Midbrain (tissue), 1 donor: ENCODE measurements around the gene TSEN15.
A peak's percentile ranks its signal among the peaks of the same experiment; 100 is the strongest.
"Not testable (repeated sequence)": the region's sequence is repeated elsewhere in the genome, so short reads cannot be mapped to it uniquely, and the experiment has no call there.

ENCODE experiments used
- DNase-seq: peaks from one replicate; lab custom pipeline; 2025; lab: John Stamatoyannopoulos, UW

Gene TSEN15

GRCh38 chr1:184053881-184054280 is 2.4 kb downstream of the TSEN15 start:
- no peak for DNase-seq

DNA sequence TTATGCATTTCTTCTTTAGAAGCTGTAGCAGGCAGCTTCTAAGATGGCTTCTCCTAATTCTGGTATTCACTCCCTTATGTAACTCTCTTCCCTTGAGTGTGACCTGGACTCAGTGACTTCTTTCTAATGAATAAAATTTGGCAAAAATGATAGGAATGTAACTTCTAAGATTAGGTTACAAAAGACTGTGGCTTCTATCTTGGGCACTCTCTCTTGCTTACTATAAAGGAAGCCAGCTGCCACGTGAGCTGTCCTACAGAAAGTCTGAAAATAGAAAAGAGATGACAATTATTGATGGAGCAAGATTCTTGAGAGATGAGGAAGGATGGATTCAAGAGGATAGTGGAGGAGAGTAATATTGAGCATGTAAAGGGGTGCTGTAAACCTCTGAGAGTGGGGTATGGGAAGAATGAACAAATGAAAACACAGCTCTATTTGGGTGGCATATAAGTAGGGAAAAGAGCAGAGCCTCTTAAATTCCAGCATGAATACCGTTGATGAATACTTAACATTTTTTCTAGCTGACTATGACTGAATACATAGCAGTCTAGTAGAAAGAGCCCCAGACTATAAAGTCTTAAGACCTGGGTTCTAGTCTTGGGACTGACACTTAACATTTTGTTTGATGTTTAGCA is 5.5 kb downstream of the TSEN15 start:
- DNase-seq: no peak

GRCh38 chr1:184059887-184060286 is 8.4 kb downstream of the TSEN15 start:
- DNase-seq: no peak

GRCh38 chr1:184060316-184060715 is 8.8 kb downstream of the TSEN15 start:
- DNase-seq: no peak

GRCh38 chr1:184061396-184062003 is 10.0 kb downstream of the TSEN15 start:
- DNase-seq: no peak

- DNase-seq: no peak
Observed at GRCh38 chr1:184062640-184063286, 11.2 kb downstream of the TSEN15 start.

DNA sequence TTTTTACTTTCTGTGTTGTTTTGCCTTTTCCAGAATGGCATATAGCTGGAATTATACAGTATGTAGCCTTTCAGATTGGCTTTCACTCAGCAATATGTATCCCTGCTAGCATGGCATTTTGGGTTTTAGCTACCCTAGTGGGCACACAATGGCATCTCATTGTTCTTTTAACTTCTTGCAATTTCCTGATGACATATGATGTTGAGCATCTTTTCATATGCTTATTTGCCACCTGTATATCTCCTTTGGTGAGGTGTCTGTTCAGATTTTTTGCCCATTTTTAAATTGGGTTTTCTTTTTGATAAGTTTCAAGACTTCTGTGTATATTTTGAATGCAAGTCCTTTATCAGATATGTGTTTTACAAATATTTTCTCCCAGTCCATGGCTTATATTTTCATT is 14.0 kb downstream of the TSEN15 start:
- no peak for DNase-seq

DNA sequence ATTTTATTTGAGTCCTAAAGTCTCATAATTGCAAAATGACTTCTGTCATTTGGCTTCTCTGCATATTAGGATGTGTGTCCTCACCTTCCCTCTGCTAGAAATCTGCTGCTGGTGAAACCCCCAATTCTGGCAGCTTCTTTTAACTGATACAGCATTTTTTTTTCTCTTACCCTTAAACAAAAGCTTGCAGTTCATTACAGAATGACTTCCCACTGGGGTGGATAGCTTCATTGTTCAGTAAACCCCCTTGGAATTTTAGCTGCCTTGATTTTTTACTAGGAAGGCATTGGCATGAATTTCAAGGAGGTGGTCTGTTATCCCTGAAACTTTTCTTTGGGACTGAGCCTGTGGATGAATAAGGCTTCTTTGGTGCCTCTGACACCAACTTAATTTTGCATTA is 16.8 kb downstream of the TSEN15 start:
- DNase-seq: no peak

DNA sequence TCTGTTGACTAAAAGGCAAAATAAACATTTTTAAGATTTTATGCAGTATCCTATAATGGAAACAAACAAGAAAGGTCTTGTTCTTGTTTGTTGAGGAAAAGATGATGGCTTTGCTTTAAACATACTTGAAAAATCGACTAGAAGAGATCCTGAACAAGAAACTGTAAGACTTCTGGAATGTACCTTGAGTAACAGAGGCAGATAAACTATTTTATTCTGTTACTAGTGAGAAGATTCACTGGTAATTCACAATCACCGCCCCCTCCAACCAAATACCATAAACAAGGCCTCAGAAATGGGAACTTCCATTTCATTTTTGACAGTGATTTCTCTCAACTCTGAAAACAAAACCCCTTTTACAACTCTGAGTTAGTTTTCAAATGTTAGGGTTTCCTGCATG is 18.1 kb downstream of the TSEN15 start:
- no peak for DNase-seq

- no peak for DNase-seq
Observed at GRCh38 chr1:184072376-184072775, 20.8 kb downstream of the TSEN15 start.

GRCh38 chr1:184074383-184074782 is 22.9 kb downstream of the TSEN15 start:
- DNase-seq: no peak

DNA sequence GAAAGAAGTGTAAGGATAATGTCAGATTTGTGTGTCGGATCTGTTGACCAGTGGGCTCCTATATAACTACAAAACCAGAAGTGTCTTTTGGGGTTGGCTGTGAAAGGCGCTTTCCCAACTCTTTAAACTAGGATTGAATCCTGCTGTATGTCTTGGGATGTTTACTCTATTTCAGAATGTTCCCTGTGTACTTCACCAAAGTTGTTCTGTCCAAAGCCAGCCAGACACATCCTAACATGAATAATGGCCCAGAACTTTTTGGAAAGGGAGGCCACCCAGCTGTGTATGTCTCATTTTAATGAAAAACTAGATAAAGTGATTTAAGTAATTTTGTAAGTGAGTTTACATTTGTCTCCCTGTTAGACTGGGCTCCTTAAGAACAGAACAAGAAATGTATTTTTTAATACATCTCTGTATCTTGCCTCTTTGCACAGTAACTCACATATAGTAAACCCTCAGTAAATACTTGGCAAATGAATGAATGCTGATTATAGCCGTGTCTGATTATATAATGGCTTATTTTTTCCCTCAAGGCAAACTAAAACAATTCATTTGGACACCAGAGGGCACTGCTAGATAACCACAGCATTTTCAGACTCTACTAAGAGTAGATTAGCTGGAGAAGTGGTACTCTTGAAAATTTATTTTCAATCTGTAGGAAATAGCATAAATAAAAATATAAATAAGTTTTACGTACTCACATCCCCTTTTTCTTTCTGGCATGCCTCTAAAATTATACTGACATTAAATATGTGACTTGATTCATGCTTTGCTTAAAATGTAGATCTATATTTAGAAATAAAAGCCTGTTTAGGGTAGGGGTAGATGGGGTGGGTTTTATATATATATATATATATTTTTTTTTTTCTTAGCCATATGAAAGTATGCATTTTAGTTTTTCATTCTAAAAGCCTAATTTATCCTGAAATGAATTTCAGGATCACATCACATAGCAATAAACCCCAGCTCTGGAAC is 23.8 kb downstream of the TSEN15 start:
- peak; percentile 82 for DNase-seq

DNA sequence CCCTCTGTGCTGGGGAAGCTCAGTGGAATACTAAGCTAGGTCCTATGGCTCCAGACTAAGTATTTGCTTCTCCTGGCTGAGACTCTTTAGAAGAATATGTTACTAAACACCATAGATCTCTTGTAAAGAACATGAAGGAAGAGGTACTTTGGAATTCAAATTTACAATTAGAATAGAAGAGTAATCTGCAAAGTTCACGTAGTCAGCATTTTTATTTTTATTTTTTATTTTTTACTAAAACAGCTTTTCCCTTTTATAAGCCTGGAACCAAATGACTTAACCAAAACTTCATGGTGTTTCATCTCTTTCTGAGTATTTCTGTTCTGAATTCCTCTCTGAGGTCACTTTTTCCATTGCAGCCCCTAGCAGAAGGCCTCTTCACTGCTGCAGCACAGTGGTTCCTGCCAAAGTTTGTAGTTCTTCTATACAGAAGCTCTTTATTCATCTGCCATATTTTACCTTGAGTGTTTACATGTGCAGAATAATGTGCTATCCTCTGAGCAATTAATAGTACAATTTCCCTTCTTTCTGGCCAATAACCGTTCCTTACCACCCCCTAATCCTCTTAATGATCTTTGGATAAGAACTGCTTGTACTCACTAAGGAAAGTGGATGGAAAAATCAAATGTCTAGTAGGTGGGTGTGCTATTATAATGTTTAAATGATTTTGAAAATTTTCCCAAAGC is 27.2 kb downstream of the TSEN15 start:
- DNase-seq: no peak

- DNase-seq: no peak
Observed at GRCh38 chr1:184080309-184080708, 28.8 kb downstream of the TSEN15 start.

DNA sequence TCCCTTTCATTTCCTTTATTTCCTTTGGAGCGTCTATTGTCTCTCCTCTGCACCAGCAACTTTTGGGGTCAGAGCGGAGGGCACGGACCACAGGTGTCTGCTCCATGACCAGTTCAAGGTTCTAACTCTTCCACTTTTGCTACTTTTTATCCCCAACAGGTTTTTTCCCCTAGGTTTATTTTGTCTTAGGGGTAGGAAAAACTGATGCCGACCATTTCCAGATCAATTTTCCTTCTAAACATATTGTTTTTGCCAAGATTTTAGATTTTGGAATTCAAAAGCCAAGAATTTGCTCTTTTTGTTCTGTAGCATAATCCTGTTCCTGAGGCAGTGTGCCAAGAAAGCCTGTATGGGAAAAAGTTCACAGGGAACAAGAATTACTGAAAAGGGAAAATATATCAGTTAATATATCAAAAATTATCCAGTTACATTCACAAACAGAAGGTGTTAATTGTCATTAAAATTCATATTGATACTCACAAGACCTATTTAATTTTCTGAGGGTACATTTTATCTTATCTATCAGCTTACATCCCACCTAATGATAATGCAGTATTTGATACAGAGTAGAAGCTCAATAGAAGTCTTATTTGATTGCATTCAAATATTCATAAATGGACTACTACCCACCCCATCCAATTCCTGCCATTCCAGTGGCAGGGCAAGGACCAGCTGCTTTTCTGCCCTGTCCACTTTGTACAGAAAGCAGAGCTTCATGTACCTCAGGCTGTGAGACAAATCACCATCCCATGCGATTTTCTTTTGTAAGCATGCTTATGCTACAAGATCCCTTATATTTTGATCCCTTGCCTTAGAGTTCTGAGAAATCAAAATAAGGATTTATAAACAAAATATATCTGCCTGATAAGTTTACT is 31.2 kb downstream of the TSEN15 start:
- no peak for DNase-seq

DNA sequence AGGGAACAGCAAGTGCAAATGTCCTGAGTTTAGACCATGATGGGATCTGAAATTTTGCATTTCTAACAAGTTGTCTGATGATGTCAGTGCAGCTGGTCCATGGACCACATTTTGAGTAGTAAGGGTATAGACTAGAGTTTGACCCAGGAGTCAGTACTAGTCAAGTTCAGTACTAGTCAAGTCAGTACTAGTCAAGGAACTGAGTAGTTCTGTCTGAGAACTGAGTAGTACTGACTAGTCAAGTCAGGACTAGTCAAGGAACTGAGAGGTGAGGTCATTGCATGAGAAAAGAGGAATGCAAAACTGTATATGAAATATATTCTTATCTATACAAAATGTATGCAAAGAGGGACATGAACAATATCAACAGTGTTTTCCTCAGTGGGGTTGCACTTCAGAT is 34.1 kb downstream of the TSEN15 start:
- no peak for DNase-seq

GRCh38 chr1:184088037-184088436 is 36.5 kb downstream of the TSEN15 start:
- no peak for DNase-seq

DNA sequence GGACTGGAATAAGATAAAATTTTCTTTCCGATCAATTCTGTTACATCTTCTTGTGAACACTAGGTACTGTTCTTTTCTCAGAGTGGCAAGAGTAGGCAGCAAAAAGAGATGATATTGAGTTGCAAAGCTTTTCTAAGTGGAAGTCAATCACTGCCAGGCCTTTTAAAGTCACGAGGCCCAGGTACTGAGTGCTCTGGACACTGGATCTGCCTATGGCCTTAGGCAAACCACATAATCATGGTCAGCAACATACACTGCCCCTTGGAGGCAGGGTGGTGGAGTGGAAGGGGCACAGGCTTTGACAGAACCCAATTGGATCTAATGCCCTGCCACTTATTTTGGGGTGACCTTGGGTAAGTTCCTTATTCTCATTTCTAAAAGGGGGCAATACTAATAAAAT is 41.5 kb downstream of the TSEN15 start:
- no peak for DNase-seq

GRCh38 chr1:184096005-184096404 is 44.5 kb downstream of the TSEN15 start:
- no peak for DNase-seq

- DNase-seq: not testable (repeated sequence)
Observed at GRCh38 chr1:184096580-184096979, 45.0 kb downstream of the TSEN15 start.

DNA sequence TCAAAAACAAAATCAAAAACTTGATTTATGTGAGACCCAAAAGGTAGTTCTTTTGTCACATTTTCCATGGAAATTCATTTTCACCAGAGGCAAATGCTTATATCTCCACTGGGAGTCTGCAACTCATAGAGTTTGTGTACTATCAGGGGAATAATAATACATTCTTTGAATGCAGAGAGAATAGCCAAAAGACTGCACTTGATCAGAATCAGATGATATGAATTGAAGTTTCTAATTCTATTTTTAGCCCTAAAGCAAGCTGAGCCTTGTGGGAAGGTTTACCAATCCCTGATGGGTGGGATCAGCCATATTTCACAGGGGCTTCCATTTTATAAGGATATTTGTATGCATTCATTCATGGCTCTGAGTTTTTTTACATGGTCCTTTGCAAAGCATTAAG is 49.6 kb downstream of the TSEN15 start:
- DNase-seq: no peak
